Measurements from ENCODE around the gene THAP8.

DNA sequence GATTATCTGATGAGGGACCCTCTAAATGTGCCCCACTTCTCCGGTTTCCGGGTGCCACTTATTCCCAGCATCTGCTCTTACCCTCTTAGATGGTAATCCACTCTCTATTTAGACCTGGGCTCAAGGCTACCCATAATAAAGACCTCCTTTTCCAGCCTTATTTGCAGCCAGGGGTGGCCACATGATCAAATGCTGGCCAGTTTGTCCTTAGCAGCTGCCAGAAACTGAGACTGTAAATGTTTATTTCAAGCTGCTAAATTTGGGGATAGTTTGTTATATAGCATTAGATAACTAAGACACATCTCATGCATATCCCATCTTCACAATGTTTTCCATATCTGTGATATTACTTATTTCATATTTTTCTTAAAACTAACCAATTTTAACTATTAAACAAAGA, 10.1 kb downstream of the THAP8 start:
- TF ChIP-seq POLR2AphosphoS5 (IDR thresholded peaks at IDR 0.05) (no peak), CTCF (IDR thresholded peaks at IDR 0.05) (no peak), EP300 (IDR thresholded peaks at IDR 0.05) (no peak), POLR2A (IDR thresholded peaks at IDR 0.05) (no peak)

All from suprapubic skin (tissue), 4 donors.